Measurements from ENCODE around the gene SMIM5.

The SMIM5 gene

GRCh38 chr17:75666959-75667790, 33.9 kb downstream of the SMIM5 start, which contains the start of the genes RECQL5 and SAP30BP:
TSS of gene RECQL5 (minus strand) at chr17:75667154. CDS start at chr17:75666557, 597 bp downstream.
TSS of gene SAP30BP (plus strand) at chr17:75667338. CDS start at chr17:75667373, 35 bp downstream.
- DNase-seq (ENCODE audit: low spot score): peak; percentile 96

GRCh38 chr17:75667825-75668224, 34.6 kb downstream of the SMIM5 start:
- DNase-seq (ENCODE audit: low spot score): no peak

GRCh38 chr17:75668489-75668888, 35.3 kb downstream of the SMIM5 start:
- no peak for DNase-seq (ENCODE audit: low spot score)

- DNase-seq (ENCODE audit: low spot score): no peak
These were observed 37.6 kb downstream of the SMIM5 start for GRCh38 chr17:75670868-75671267.

GRCh38 chr17:75672011-75672410, 38.8 kb downstream of the SMIM5 start:
- DNase-seq (ENCODE audit: low spot score): no peak

- no peak for DNase-seq (ENCODE audit: low spot score)
These were observed 40.3 kb downstream of the SMIM5 start for GRCh38 chr17:75673487-75673886.

- no peak for DNase-seq (ENCODE audit: low spot score)
These were observed 43.2 kb downstream of the SMIM5 start for GRCh38 chr17:75676461-75676860.

- no peak for DNase-seq (ENCODE audit: low spot score)
These were observed 46.5 kb downstream of the SMIM5 start for GRCh38 chr17:75679706-75680211.

- no peak for DNase-seq (ENCODE audit: low spot score)
These were observed 47.2 kb downstream of the SMIM5 start for GRCh38 chr17:75680431-75680830.

- DNase-seq (ENCODE audit: low spot score): no peak
These were observed 48.1 kb downstream of the SMIM5 start for GRCh38 chr17:75681289-75681688.

- peak; percentile 47 for DNase-seq (ENCODE audit: low spot score)
These were observed 50.3 kb downstream of the SMIM5 start for GRCh38 chr17:75683583-75683982.

GRCh38 chr17:75684249-75684648, 51.0 kb downstream of the SMIM5 start:
- no peak for DNase-seq (ENCODE audit: low spot score)

GRCh38 chr17:75684924-75685323, 51.7 kb downstream of the SMIM5 start:
- DNase-seq (ENCODE audit: low spot score): no peak

GRCh38 chr17:75685499-75685898, 52.3 kb downstream of the SMIM5 start:
- no peak for DNase-seq (ENCODE audit: low spot score)

- DNase-seq (ENCODE audit: low spot score): no peak
These were observed 55.1 kb downstream of the SMIM5 start for GRCh38 chr17:75688209-75688825.

- no peak for DNase-seq (ENCODE audit: low spot score)
These were observed 56.2 kb downstream of the SMIM5 start for GRCh38 chr17:75689441-75689873.

All from AG08396 (cell line).